ENCODE results near the gene PITX1. TPM values are rescaled to one million over a fixed set of nuclear protein-coding genes. Genes with fewer than 3 reads are reported as not detected.
A peak's percentile ranks its signal among the peaks of the same experiment; 100 is the strongest.

PITX1 gene
- total RNA-seq, 4 donors from 2014 or later: 0.97 to 1.2 TPM; not detected in 2

- intact Hi-C loops (cut with DNase I; ENCODE audit: low total_unique reads): no loop called here
- Histone ChIP-seq H3K4me3 (no peak overlapping the region), H3K27me3 (no peaks in the 10 kb centered on the region), H3K9me3 (no peaks in the 10 kb centered on the region), H3K36me3 (no peaks in the 10 kb centered on the region), H3K27ac (no peak overlapping the region), H3K4me1 (no peaks in the 10 kb centered on the region)
- no peak for DNase-seq
- TF ChIP-seq, protein P1, sequence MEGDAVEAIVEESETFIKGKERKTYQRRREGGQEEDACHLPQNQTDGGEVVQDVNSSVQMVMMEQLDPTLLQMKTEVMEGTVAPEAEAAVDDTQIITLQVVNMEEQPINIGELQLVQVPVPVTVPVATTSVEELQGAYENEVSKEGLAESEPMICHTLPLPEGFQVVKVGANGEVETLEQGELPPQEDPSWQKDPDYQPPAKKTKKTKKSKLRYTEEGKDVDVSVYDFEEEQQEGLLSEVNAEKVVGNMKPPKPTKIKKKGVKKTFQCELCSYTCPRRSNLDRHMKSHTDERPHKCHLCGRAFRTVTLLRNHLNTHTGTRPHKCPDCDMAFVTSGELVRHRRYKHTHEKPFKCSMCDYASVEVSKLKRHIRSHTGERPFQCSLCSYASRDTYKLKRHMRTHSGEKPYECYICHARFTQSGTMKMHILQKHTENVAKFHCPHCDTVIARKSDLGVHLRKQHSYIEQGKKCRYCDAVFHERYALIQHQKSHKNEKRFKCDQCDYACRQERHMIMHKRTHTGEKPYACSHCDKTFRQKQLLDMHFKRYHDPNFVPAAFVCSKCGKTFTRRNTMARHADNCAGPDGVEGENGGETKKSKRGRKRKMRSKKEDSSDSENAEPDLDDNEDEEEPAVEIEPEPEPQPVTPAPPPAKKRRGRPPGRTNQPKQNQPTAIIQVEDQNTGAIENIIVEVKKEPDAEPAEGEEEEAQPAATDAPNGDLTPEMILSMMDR (IDR thresholded peaks at IDR 0.05): no peak
- no peak for TF ChIP-seq POLR2A (IDR thresholded peaks at IDR 0.05)
Observed at GRCh38 chr5:135076801-135077200, 42.8 kb upstream of the PITX1 start.

DNA sequence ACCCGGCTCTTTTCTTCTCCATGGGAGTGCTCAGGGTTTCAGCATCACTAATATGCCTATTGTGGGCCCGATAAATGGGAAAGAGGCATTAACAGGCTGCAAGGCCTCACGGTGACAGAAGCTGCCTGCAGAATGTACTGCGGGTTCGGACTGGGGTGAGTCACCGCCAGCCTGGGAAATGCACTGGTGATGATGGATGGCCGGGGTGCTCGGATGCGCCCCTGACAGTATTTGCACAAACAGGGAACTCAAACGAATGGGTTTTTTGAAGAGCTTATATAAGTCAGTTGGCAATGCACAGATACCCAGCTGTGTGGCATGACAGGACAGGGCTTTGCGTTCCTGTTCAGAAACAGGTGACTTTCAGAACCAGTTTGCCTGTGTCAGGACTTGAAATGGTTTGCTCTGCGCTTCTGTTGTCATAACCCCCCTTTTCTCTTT, 42.0 kb upstream of the PITX1 start:
- no peak for DNase-seq
- H3K4me1 ChIP-seq: no peaks in the 10 kb centered on the region
- no peak overlapping the region for H3K27ac ChIP-seq
- TF ChIP-seq, protein P1 (IDR thresholded peaks at IDR 0.05): no peak
- no peak for TF ChIP-seq POLR2A (IDR thresholded peaks at IDR 0.05)
- no peaks in the 10 kb centered on the region for H3K27me3 ChIP-seq
- H3K9me3 ChIP-seq: no peaks in the 10 kb centered on the region
- no peaks in the 10 kb centered on the region for H3K36me3 ChIP-seq
- no peak overlapping the region for H3K4me3 ChIP-seq
- intact Hi-C loops (cut with DNase I; ENCODE audit: low total_unique reads): no loop called here

- H3K9me3 ChIP-seq: no peaks in the 10 kb centered on the region
- H3K27me3 ChIP-seq: no peaks in the 10 kb centered on the region
- DNase-seq: no peak
- H3K4me1 ChIP-seq: no peaks in the 10 kb centered on the region
- intact Hi-C loops (cut with DNase I; ENCODE audit: low total_unique reads): no loop called here
- H3K36me3 ChIP-seq: no peaks in the 10 kb centered on the region
- H3K4me3 ChIP-seq: no peak overlapping the region
- TF ChIP-seq, protein P1 (IDR thresholded peaks at IDR 0.05): no peak
- no peak for TF ChIP-seq POLR2A (IDR thresholded peaks at IDR 0.05)
- H3K27ac ChIP-seq: no peak overlapping the region
Observed at GRCh38 chr5:135075621-135076020, 41.6 kb upstream of the PITX1 start.

DNA sequence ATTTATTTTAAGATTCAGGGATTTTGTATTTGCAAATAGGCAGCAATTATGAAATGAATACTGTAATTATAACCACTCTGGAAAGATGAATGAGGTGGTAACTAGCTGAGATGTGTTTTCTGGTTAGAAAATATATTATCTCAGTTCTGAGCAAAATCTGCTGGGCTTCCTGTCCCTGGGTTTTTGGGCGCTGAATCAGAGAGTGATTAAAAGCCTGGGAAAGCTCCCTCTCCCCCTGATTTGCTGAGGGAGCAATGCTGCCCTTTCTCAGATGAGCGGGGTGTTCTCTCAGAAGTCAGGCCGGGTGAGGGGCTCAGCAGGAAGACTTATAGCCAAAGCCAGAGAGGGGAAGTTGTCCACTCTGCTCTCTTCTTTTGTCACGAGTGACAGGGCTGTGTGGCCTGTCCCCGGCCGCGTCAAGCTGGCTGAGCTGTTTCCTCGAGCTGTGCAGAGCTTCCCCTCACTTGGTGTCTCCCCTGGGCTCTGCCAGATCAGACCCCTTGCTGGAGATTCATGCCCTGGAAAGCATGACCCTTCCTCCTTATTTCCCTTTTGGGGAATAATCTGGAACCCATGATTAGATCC, 39.8 kb upstream of the PITX1 start:
- no peak for TF ChIP-seq POLR2A (IDR thresholded peaks at IDR 0.05)
- TF ChIP-seq, protein P1 (IDR thresholded peaks at IDR 0.05): no peak
- H3K36me3 ChIP-seq: no peaks in the 10 kb centered on the region
- no peaks in the 10 kb centered on the region for H3K4me1 ChIP-seq
- H3K27me3 ChIP-seq: no peaks in the 10 kb centered on the region
- H3K9me3 ChIP-seq: no peaks in the 10 kb centered on the region
- H3K4me3 ChIP-seq: no peak overlapping the region
- DNase-seq: no peak
- no peak overlapping the region for H3K27ac ChIP-seq
- intact Hi-C loops (cut with DNase I; ENCODE audit: low total_unique reads): no loop called here

DNA sequence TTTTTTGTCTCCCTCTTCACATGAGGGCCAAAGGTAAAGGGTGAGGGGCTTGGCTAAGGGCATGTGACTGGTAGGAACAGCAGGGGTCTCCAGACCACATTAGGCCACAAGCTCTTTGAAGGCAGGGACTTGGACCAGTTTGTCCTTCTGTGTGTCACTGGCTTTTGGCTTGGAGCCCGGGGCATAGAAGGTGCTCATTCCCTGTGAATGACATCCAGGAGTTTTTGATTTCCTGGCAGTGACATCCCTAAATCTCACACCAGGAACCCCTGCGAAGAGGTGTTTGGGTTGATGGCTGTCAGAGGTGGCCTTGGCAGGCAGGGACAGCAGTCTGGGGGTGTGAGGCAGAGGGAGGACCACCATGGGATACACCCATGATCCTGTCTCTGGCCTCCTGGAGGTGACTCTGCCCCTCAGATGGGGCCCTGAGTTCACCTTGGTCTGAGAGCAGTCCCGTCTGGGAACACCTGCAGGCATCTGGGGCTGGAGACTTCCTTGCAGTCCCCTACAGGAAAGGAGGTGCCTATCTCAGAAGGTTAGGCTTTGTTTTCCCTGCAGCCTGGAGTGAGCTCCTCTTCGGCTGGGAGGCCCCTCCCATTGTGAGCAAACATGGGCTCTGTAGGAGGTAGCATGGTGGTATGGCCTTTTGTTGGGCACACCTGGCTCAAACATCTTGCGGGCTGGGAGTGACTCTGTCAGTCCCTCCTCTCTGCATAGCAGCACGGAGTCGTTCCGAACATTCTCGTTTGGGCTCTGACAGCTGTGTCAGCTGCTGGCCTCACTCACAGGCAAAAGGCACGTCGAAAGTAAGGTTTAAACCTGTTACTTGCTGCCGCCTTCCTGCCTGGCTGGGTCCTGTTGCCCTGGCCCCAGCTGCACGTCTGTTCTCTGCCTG, 38.6 kb upstream of the PITX1 start:
- intact Hi-C loops (cut with DNase I; ENCODE audit: low total_unique reads): no loop called here
- H3K27ac ChIP-seq: no peak overlapping the region
- no peaks in the 10 kb centered on the region for H3K9me3 ChIP-seq
- no peaks in the 10 kb centered on the region for H3K4me1 ChIP-seq
- H3K4me3 ChIP-seq: no peak overlapping the region
- TF ChIP-seq, protein P1 (IDR thresholded peaks at IDR 0.05): no peak
- TF ChIP-seq POLR2A (IDR thresholded peaks at IDR 0.05): no peak
- peak in 1 of 2 donors; percentile 3 for DNase-seq
- H3K36me3 ChIP-seq: no peaks in the 10 kb centered on the region
- no peaks in the 10 kb centered on the region for H3K27me3 ChIP-seq
